Suprapubic skin (tissue), 3 donors: ENCODE measurements around the gene TJAP1.

Experiments
- CTCF ChIP-seq, 2 donors: fragments of 200-600 bp in 1 of 2; fragments of 450-650 bp in 1 of 2; sonication (generic) in 1 of 2; IDR thresholded peaks; one replicate each; pipeline ENCODE4 v1.5.1; 2016 to 2019; ENCODE audit warnings: antibody characterized with exemption in 2 of 2, mild to moderate bottlenecking in 1 of 2, moderate library complexity in 1 of 2
- POLR2AphosphoS5 ChIP-seq, 3 donors: sonication (generic); formaldehyde crosslinking; IDR thresholded peaks; one replicate each; pipeline ENCODE4 v1.6.1; 2017; ENCODE audit warnings: antibody characterized with exemption in 3 of 3

DNA sequence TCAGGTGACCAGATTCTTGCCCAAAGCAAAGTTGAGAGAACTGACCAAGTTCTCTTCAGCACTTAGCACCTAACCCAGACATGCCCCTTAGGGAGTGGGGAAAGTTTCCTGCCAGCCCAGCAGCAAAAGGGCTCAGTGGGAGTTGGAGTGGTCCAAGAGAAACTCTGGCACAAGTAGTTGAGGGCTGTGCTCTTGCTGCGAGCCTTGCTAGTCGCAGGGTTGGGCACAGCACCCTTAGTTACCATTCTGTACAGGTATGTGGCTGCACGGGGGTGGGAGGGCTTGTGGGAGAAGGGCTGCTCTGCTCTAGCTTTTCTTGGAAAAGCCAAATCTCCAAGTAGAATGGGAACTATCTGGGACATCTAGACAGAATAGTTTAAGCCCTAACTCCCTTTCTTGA, 45.9 kb downstream of the TJAP1 start:
- TF ChIP-seq CTCF (IDR thresholded peaks at IDR 0.05) (no peak), POLR2AphosphoS5 (IDR thresholded peaks at IDR 0.05) (no peak)
